ENCODE results near the gene ARFRP1.
A peak's percentile ranks its signal among the peaks of the same experiment; 100 is the strongest.

Gene ARFRP1

GRCh38 chr20:63695424-63696305, 12.1 kb downstream of the ARFRP1 start:
- Histone ChIP-seq H3K27ac (peak overlapping the region in 13 of 21 experiments; percentile 9 to 96 (median 87)), H3K4me3 (no peak overlapping the region)

- Histone ChIP-seq H3K4me3 (no peak overlapping the region), H3K27ac (peak overlapping the region in 8 of 21 experiments; percentile 9 to 96 (median 88))
These were observed 13.0 kb downstream of the ARFRP1 start for GRCh38 chr20:63694584-63695423.

GRCh38 chr20:63693733-63694583, 13.8 kb downstream of the ARFRP1 start:
- Histone ChIP-seq H3K4me3 (no peak overlapping the region), H3K27ac (peak overlapping the region in 1 of 21 experiments; percentile 91)

- Histone ChIP-seq H3K4me3 (no peak overlapping the region), H3K27ac (peak overlapping the region in 5 of 21 experiments; percentile 10 to 94 (median 73))
These were observed 14.6 kb downstream of the ARFRP1 start for GRCh38 chr20:63693083-63693732.

- no peak overlapping the region for H3K4me3 ChIP-seq
- peak overlapping the region in 10 of 21 experiments; percentile 36 to 94 (median 66) for H3K27ac ChIP-seq
These were observed 15.2 kb downstream of the ARFRP1 start for GRCh38 chr20:63692436-63693082.

- H3K4me3 ChIP-seq = no peak overlapping the region
- peak overlapping the region in 10 of 21 experiments; percentile 33 to 94 (median 66) for H3K27ac ChIP-seq
These were observed 15.9 kb downstream of the ARFRP1 start for GRCh38 chr20:63691711-63692435.

- no peak overlapping the region for H3K4me3 ChIP-seq
- H3K27ac ChIP-seq = peak overlapping the region in 8 of 21 experiments; percentile 41 to 94 (median 71)
These were observed 16.7 kb downstream of the ARFRP1 start for GRCh38 chr20:63690898-63691710.

- H3K4me3 ChIP-seq = no peak overlapping the region
- H3K27ac ChIP-seq = peak overlapping the region in 8 of 21 experiments; percentile 41 to 95 (median 85)
These were observed 17.5 kb downstream of the ARFRP1 start for GRCh38 chr20:63690003-63690897.

GRCh38 chr20:63689046-63690002, 18.5 kb downstream of the ARFRP1 start:
- H3K4me3 ChIP-seq = no peak overlapping the region

GRCh38 chr20:63688228-63689045, 19.3 kb downstream of the ARFRP1 start:
- Histone ChIP-seq H3K4me3 (no peak overlapping the region), H3K27ac (peak overlapping the region in 17 of 21 experiments; percentile 16 to 95 (median 84))

More at GRCh38 chr20:63689046-63690002, 18.5 kb downstream of the ARFRP1 start:
- H3K27ac ChIP-seq = peak overlapping the region in 13 of 21 experiments; percentile 10 to 95 (median 82)

GRCh38 chr20:63687419-63688178, 20.2 kb downstream of the ARFRP1 start:
- peak overlapping the region; percentile 23 to 95 (median 82) for H3K27ac ChIP-seq
- no peak overlapping the region for H3K4me3 ChIP-seq

GRCh38 chr20:63686492-63687321, 21.1 kb downstream of the ARFRP1 start:
- peak overlapping the region; percentile 29 to 95 (median 82) for H3K27ac ChIP-seq
- no peak overlapping the region for H3K4me3 ChIP-seq
